Measurements from ENCODE around the gene SRI. TPM values are rescaled to one million over a fixed set of nuclear protein-coding genes. Genes with fewer than 3 reads are reported as not detected.

The SRI gene
- total RNA-seq, 1 experiment from 2014 or later = 110 TPM

GRCh38 chr7:88253640-88254039 is 33.8 kb upstream of the SRI start:
- ChIA-PET CTCF (interaction anchor here (1.4 to 5.3 kb wide), 3 partner anchors 10 to 106 kb away, joined by 4 to 30 read pairs (median 9); no protein-coding TSS in a partner anchor), POLR2A (interaction anchor here (0.7 kb wide), 1 partner anchor 59 kb away, joined by 3 read pairs; no protein-coding TSS in a partner anchor)
- no peaks in the 10 kb centered on the region for H3K36me3 Mint-ChIP-seq (ENCODE audit: insufficient read depth, unreplicated experiment)
- peaks cover 20% of the 10 kb centered on the region for H3K9me3 Mint-ChIP-seq (ENCODE audit: unreplicated experiment)
- no peaks in the 10 kb centered on the region for H3K27me3 Mint-ChIP-seq (ENCODE audit: insufficient read depth, unreplicated experiment)
- H3K27ac Mint-ChIP-seq (ENCODE audit: low read depth, unreplicated experiment) = peak overlapping the region; percentile 50
- intact Hi-C loops (cut with micrococcal nuclease) = loop anchor here (10.0 kb wide), 1 partner anchor 61 kb away; no protein-coding TSS in a partner anchor
- no TSS peak for BruUV-seq (replicated peaks)
- DNase-seq (ENCODE audit: unreplicated experiment) = no peak
- H3K4me3 Mint-ChIP-seq (ENCODE audit: unreplicated experiment) = no peak overlapping the region
- H3K4me1 Mint-ChIP-seq (ENCODE audit: insufficient read depth, unreplicated experiment) = peaks cover 44% of the 10 kb centered on the region
- TF ChIP-seq CTCF (IDR thresholded peaks at IDR 0.05; ENCODE audit: unreplicated experiment) = no peak

- DNase-seq (ENCODE audit: unreplicated experiment) = no peak
- TF ChIP-seq CTCF (IDR thresholded peaks at IDR 0.05; ENCODE audit: unreplicated experiment) = no peak
- Mint-ChIP-seq H3K36me3 (ENCODE audit: insufficient read depth, unreplicated experiment) (no peaks in the 10 kb centered on the region), H3K27ac (ENCODE audit: low read depth, unreplicated experiment) (no peak overlapping the region), H3K4me3 (ENCODE audit: unreplicated experiment) (no peak overlapping the region), H3K27me3 (ENCODE audit: insufficient read depth, unreplicated experiment) (no peaks in the 10 kb centered on the region), H3K9me3 (ENCODE audit: unreplicated experiment) (no peaks in the 10 kb centered on the region), H3K4me1 (ENCODE audit: insufficient read depth, unreplicated experiment) (no peaks in the 10 kb centered on the region)
- POLR2A ChIA-PET = no interaction called here
- intact Hi-C loops (cut with micrococcal nuclease) = loop anchor here (5.0 to 10.0 kb wide), 2 partner anchors 301 to 1378 kb away; no protein-coding TSS in a partner anchor
- CTCF ChIA-PET = interaction anchor here (0.6 to 10.9 kb wide), 19 partner anchors 10 to 1378 kb away, joined by 3 to 229 read pairs (median 5); partner anchors contain the start of gene SRI
- BruUV-seq (replicated peaks) = no TSS peak
These were observed 24.4 kb upstream of the SRI start for GRCh38 chr7:88244258-88244657.

- CTCF ChIA-PET = interaction anchor here (0.6 to 10.9 kb wide), 40 partner anchors 11 to 1875 kb away, joined by 3 to 229 read pairs (median 3); partner anchors contain the start of gene SRI
- H3K27me3 Mint-ChIP-seq (ENCODE audit: insufficient read depth, unreplicated experiment) = no peaks in the 10 kb centered on the region
- no peaks in the 10 kb centered on the region for H3K9me3 Mint-ChIP-seq (ENCODE audit: unreplicated experiment)
- TF ChIP-seq CTCF (IDR thresholded peaks at IDR 0.05; ENCODE audit: unreplicated experiment) = peak; percentile 73
- intact Hi-C loops (cut with micrococcal nuclease) = loop anchor here (1.0 to 10.0 kb wide), 4 partner anchors 115 to 1379 kb away; no protein-coding TSS in a partner anchor
- DNase-seq (ENCODE audit: unreplicated experiment) = peak; percentile 57
- H3K36me3 Mint-ChIP-seq (ENCODE audit: insufficient read depth, unreplicated experiment) = no peaks in the 10 kb centered on the region
- H3K4me1 Mint-ChIP-seq (ENCODE audit: insufficient read depth, unreplicated experiment) = no peaks in the 10 kb centered on the region
- BruUV-seq (replicated peaks) = no TSS peak
- H3K27ac Mint-ChIP-seq (ENCODE audit: low read depth, unreplicated experiment) = no peak overlapping the region
- POLR2A ChIA-PET = no interaction called here
- no peak overlapping the region for H3K4me3 Mint-ChIP-seq (ENCODE audit: unreplicated experiment)
These were observed 23.6 kb upstream of the SRI start for GRCh38 chr7:88243345-88243909.

- Mint-ChIP-seq H3K27ac (ENCODE audit: low read depth, unreplicated experiment) (no peak overlapping the region), H3K9me3 (ENCODE audit: unreplicated experiment) (no peaks in the 10 kb centered on the region), H3K4me1 (ENCODE audit: insufficient read depth, unreplicated experiment) (no peaks in the 10 kb centered on the region), H3K4me3 (ENCODE audit: unreplicated experiment) (no peak overlapping the region), H3K36me3 (ENCODE audit: insufficient read depth, unreplicated experiment) (no peaks in the 10 kb centered on the region), H3K27me3 (ENCODE audit: insufficient read depth, unreplicated experiment) (peaks cover 14% of the 10 kb centered on the region)
- ChIA-PET CTCF (interaction anchor here (10.9 kb wide), 1 partner anchor 120 kb away, joined by 229 read pairs; no protein-coding TSS in a partner anchor), POLR2A (no interaction called here)
- DNase-seq (ENCODE audit: unreplicated experiment) = no peak
- intact Hi-C loops (cut with micrococcal nuclease) = loop anchor here (5.0 to 10.0 kb wide), 2 partner anchors 305 to 1382 kb away; no protein-coding TSS in a partner anchor
- no TSS peak for BruUV-seq (replicated peaks)
- no peak for TF ChIP-seq CTCF (IDR thresholded peaks at IDR 0.05; ENCODE audit: unreplicated experiment)
These were observed 20.0 kb upstream of the SRI start for GRCh38 chr7:88239852-88240251.

Data from MCF 10A (cell line).